Measurements from ENCODE around the gene GALNT2.

DNA sequence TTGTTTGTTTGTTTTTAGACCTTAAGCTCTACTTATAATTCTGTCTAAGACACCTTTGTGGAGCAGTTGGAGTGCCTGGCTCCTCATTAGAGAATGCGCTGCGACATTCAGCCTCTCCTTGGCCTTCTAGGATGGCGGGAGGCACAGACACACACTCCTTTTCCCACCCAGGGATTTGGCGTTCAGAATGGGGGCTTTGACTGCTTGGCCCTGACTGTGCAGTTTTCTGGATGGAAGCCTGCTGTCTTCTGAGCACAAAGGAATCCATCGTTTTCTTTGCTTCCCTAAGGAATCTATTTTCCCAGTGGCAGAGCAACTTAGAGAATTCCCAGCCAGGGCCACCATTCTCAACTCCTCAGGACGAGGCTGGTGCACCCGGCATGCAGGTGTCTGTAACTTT is 83.6 kb downstream of the GALNT2 start:
- no peak for TF ChIP-seq POLR2AphosphoS5 (IDR thresholded peaks at IDR 0.05; ENCODE audit: low read depth, low read length)
- TF ChIP-seq, protein P1, sequence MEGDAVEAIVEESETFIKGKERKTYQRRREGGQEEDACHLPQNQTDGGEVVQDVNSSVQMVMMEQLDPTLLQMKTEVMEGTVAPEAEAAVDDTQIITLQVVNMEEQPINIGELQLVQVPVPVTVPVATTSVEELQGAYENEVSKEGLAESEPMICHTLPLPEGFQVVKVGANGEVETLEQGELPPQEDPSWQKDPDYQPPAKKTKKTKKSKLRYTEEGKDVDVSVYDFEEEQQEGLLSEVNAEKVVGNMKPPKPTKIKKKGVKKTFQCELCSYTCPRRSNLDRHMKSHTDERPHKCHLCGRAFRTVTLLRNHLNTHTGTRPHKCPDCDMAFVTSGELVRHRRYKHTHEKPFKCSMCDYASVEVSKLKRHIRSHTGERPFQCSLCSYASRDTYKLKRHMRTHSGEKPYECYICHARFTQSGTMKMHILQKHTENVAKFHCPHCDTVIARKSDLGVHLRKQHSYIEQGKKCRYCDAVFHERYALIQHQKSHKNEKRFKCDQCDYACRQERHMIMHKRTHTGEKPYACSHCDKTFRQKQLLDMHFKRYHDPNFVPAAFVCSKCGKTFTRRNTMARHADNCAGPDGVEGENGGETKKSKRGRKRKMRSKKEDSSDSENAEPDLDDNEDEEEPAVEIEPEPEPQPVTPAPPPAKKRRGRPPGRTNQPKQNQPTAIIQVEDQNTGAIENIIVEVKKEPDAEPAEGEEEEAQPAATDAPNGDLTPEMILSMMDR (IDR thresholded peaks at IDR 0.05), result no peak
